K562 (cell line): ENCODE results near the gene GRB10. TPM values are rescaled to one million over a fixed set of nuclear protein-coding genes. Genes with fewer than 3 reads are reported as not detected.

Experiments
- ATAC-seq: fragments of 200-7000 bp; cut with Tn5 transposase; 3 replicates; pipeline ENCODE4 v1.9.1; 2020; ENCODE audit warnings: moderate library complexity
- BruUV-seq: library from RNA; stranded (reverse); fragments of 400-500 nt; replicated peaks from 2 replicates; lab custom pipeline; 2021; lab: Mats Ljungman, UMichigan
- CTCF ChIA-PET: fragments of 300-600 bp; formaldehyde crosslinking; extraction: SDS; loops from one replicate; lab custom pipeline; 2021; ENCODE audit warnings: low intra/inter-chr PET ratio; lab: Yijun Ruan, JAX
- POLR2A ChIA-PET: fragments of 300-600, 350-650 bp; sonication (Branson Sonifier 250); formaldehyde crosslinking; extraction: SDS; loops from one replicate; lab custom pipeline; 2021; ENCODE audit warnings: antibody characterized with exemption, inconsistent platforms; lab: Yijun Ruan, JAX
- DNase-seq, 4 experiments: peaks; one replicate each; pipeline versions ENCODE4 v3.0.0 to v3.0.0-alpha.2; 2011 to 2018; ENCODE audit warnings: low spot score in 3 of 4, mixed read lengths in 3 of 4; ENCODE audit errors: extremely low read depth in 1 of 4
- FAIRE-seq: peaks from 2 replicates; lab custom pipeline; 2011; peaks lifted over from hg19 to GRCh38; lab: Jason Lieb, UNC
- H2AFZ ChIP-seq: 2 replicates; pipeline ENCODE4 v1.6.0; 2011; ENCODE audit warnings: low read depth, low read length, control low read depth, inconsistent platforms
- H3K27ac ChIP-seq: fragments of 200-600 bp; 3 replicates; pipeline ENCODE4 v1.8.0; 2011; ENCODE audit warnings: low read depth, mild to moderate bottlenecking, control low read depth, inconsistent platforms, low read length, moderate library complexity, mixed read lengths; ENCODE audit errors: extremely low read depth
- H3K27me3 ChIP-seq, 2 experiments: fragments of 300-600 bp in 1 of 2; 2 replicates in 1 of 2; 3 replicates in 1 of 2; pipeline versions ENCODE4 v1.6.0 to v1.8.0; 2011; ENCODE audit warnings: inconsistent platforms in 2 of 2, low read length in 2 of 2, mild to moderate bottlenecking in 1 of 2, mixed read lengths in 1 of 2, moderate library complexity in 1 of 2; ENCODE audit not compliant: control insufficient read depth in 2 of 2, insufficient read depth in 2 of 2
- H3K36me3 ChIP-seq: fragments of 300-600 bp; 3 replicates; pipeline ENCODE4 v1.8.0; 2011; ENCODE audit warnings: mild to moderate bottlenecking, low read length, inconsistent platforms; ENCODE audit not compliant: control insufficient read depth, insufficient read depth
- H3K4me1 ChIP-seq, 2 experiments: fragments of 200-600 bp in 1 of 2; replicated peaks in 1 of 2; 2 replicates in 1 of 2; 3 replicates in 1 of 2; pipeline versions ENCODE4 v1.5.1 to v1.8.0; 2011; ENCODE audit warnings: inconsistent platforms in 2 of 2, low read length in 2 of 2, mild to moderate bottlenecking in 1 of 2, mixed read lengths in 1 of 2, moderate library complexity in 1 of 2; ENCODE audit not compliant: control insufficient read depth in 2 of 2, insufficient read depth in 2 of 2
- H3K4me2 ChIP-seq: 2 replicates; pipeline ENCODE4 v1.6.1; 2011; ENCODE audit warnings: low read length, control low read depth, inconsistent platforms, mixed read lengths; ENCODE audit not compliant: insufficient read depth
- H3K4me3 ChIP-seq: fragments of 200-600 bp; sonication (generic), shearing (Covaris generic); 2 replicates; pipeline ENCODE4 v1.5.1; 2016; ENCODE audit warnings: control low read depth, inconsistent platforms
- H3K79me2 ChIP-seq: fragments of 200-600 bp; 3 replicates; pipeline ENCODE4 v1.8.0; 2011; ENCODE audit warnings: low read length, inconsistent platforms; ENCODE audit not compliant: control insufficient read depth, insufficient read depth
- H3K9ac ChIP-seq, 2 experiments: 2 replicates each; pipeline versions ENCODE4 v1.6.0 to v1.6.1; 2011; ENCODE audit warnings: low read depth in 2 of 2, low read length in 2 of 2, control low read depth in 1 of 2, inconsistent platforms in 1 of 2, mild to moderate bottlenecking in 1 of 2, mixed read lengths in 1 of 2; ENCODE audit not compliant: insufficient read depth in 1 of 2
- H3K9me1 ChIP-seq: one replicate; pipeline ENCODE4 v1.6.0; 2011; ENCODE audit warnings: inconsistent platforms, mild to moderate bottlenecking, low read length, moderate library complexity; ENCODE audit not compliant: control insufficient read depth, insufficient read depth
- H3K9me3 ChIP-seq: replicated peaks from 2 replicates; pipeline ENCODE4 v1.5.1; 2011; ENCODE audit warnings: low read depth, low read length, inconsistent platforms; ENCODE audit not compliant: control insufficient read depth, insufficient read depth
- H4K20me1 ChIP-seq: replicated peaks from 2 replicates; pipeline ENCODE4 v1.6.1; 2011; ENCODE audit warnings: low read length, inconsistent platforms, mixed read lengths; ENCODE audit not compliant: control insufficient read depth, insufficient read depth
- GATAD2B ChIP-seq: fragments of 450-650 bp; IDR thresholded peaks from 2 replicates; pipeline ENCODE4 v1.6.1; 2017; ENCODE audit warnings: mild to moderate bottlenecking, borderline replicate concordance
- KLF13 ChIP-seq: fragments of 450-650 bp; IDR thresholded peaks from 2 replicates; pipeline ENCODE4 v1.6.1; 2016; ENCODE audit warnings: missing genetic modification characterization, low read depth, mild to moderate bottlenecking, missing compliant biosample characterization, moderate library complexity, borderline replicate concordance
- MLLT1 ChIP-seq, 2 experiments: fragments of 450-650 bp; IDR thresholded peaks; 2 replicates each; pipeline ENCODE4 v1.6.1; 2016
- PATZ1 ChIP-seq: fragments of 250-450 bp; sonication (Bioruptor Pico); IDR thresholded peaks from 2 replicates; pipeline ENCODE4 v1.5.0; 2020; ENCODE audit warnings: mild to moderate bottlenecking, borderline replicate concordance
- PHB ChIP-seq: fragments of 250-450 bp; sonication (Bioruptor Pico); IDR thresholded peaks from 2 replicates; pipeline ENCODE4 v1.5.0; 2021
- PTTG1 ChIP-seq: fragments of 450-650 bp; IDR thresholded peaks from 2 replicates; pipeline ENCODE4 v1.6.1; 2016; ENCODE audit warnings: low read depth, mild to moderate bottlenecking, missing genetic modification characterization, missing compliant biosample characterization
- SRSF3 ChIP-seq: fragments of 200-400 bp; formaldehyde crosslinking; IDR thresholded peaks from 2 replicates; pipeline ENCODE4 v1.6.1; 2016; ENCODE audit warnings: mild to moderate bottlenecking, low read length, moderate library complexity; ENCODE audit not compliant: insufficient read depth
- YBX1 ChIP-seq: fragments of 450-650 bp; IDR thresholded peaks from 2 replicates; pipeline ENCODE4 v1.7.1; 2016; ENCODE audit warnings: mild to moderate bottlenecking
- ZBED1 ChIP-seq: IDR thresholded peaks from 2 replicates; pipeline ENCODE4 v1.6.1; 2014
- ZNF551 ChIP-seq: fragments of 250-450 bp; sonication (Bioruptor Pico); IDR thresholded peaks from 2 replicates; pipeline ENCODE4 v1.5.0; 2021; ENCODE audit warnings: mild to moderate bottlenecking, moderate library complexity
- WGBS: fragments of 100-300 bp; shearing (Covaris generic); methylation state at CpG from one replicate; pipeline ENCODE4 v1.1.6; 2016; ENCODE audit warnings: low coverage, mixed read lengths; ENCODE audit not compliant: insufficient coverage; ENCODE audit errors: missing lambda C conversion rate; 5-methylcytosine and 5-hydroxymethylcytosine counted together
- in situ Hi-C: fragments of 300-500 bp; cut with MboI; formaldehyde crosslinking; loops from 4 replicates; pipeline ENCODE4 v1.15.0; 2018; ENCODE audit warnings: inconsistent platforms, mixed read lengths
- intact Hi-C: fragments of 100-400 bp; cut with micrococcal nuclease; formaldehyde crosslinking; loops from 2 replicates; pipeline ENCODE4 v1.14.2; 2022
- polyA plus RNA-seq, 8 experiments: library from polyadenylated mRNA; depleted of rRNA in 4 of 8; stranded (reverse) in 5 of 8; unstranded in 3 of 8; fragments of >200 nt; fragmentation: Nextera tagmentation in 2 of 8; fragmentation: Illumina TruSeq in 1 of 8; extraction: Ambion mirVana in 2 of 8; extraction: Trizol in 1 of 8; gene quantifications; 2 replicates each; pipeline versions ENCODE4 v1.2.1 to v1.2.3, GENCODE V29; 2011 to 2014; ENCODE audit warnings: inconsistent platforms in 1 of 8, missing spikeins in 1 of 8
- total RNA-seq, 7 experiments: library from RNA; depleted of rRNA in 6 of 7; stranded (reverse); fragments of >200 nt in 6 of 7; fragmentation: Illumina TruSeq in 2 of 7; extraction: Trizol in 2 of 7; gene quantifications; 2 replicates each; pipeline versions ENCODE4 v1.2.1 to v1.2.3, GENCODE V29; 2011 to 2021; ENCODE audit warnings: low replicate concordance in 1 of 7
- TF ChIP-seq, protein P1 (sequence below): sonication (generic); formaldehyde crosslinking; IDR thresholded peaks from 2 replicates; pipeline ENCODE4 v1.8.1; 2023; ENCODE audit warnings: mild to moderate bottlenecking, missing genetic modification reagents
- TF ChIP-seq, protein P2 (sequence below): fragments of 450-650 bp; formaldehyde crosslinking; IDR thresholded peaks from 2 replicates; pipeline ENCODE4 v1.4.0; 2020; ENCODE audit warnings: mild to moderate bottlenecking, moderate library complexity

The GRB10 gene
- total and polyA plus RNA-seq, 9 of the 15 experiments (the other 6 are each of a cell fraction or from before 2014, with no cell fraction given), result 8.9 to 88.5 (median 40.7) TPM

DNA sequence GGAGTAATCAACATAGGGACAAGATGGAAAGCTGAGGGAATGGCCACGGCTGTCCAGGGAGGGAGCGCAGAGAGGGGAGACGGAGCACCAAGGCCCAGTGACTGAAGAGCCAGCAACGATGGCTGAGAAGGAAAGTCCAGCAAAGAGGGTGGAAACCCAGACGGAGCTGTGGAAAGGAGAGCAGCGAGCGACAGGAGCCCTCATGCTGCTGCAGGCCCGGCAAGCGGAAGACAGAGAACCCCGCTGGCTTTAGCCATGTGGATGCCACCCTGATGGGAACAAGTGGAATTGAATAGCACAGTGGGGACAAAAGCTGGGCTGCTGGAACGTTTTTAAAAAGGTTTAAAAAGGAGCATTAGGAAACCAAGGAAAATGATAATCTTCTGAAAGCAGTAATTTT is 134.6 kb downstream of the GRB10 start:
- FAIRE-seq (no peak), DNase-seq (no peak), ATAC-seq (no peak)
- in situ Hi-C loops (no loop called here), intact Hi-C loops (no loop called here)
- Histone ChIP-seq H3K27ac (no peak overlapping the region), H3K4me1 (no peaks in the 10 kb centered on the region), H3K27me3 (no peaks in the 10 kb centered on the region), H3K79me2 (peaks cover 3% of the 10 kb centered on the region; the same call in 1 of the 3 replicates), H3K9ac (no peak overlapping the region), H2AFZ (no peak overlapping the region), H3K36me3 (no peaks in the 10 kb centered on the region; the same call in 1 of the 3 replicates), H3K4me2 (no peak overlapping the region), H3K9me1 (no peaks in the 10 kb centered on the region), H3K9me3 (no peaks in the 10 kb centered on the region), H3K4me3 (no peak overlapping the region), H4K20me1 (peaks cover 2% of the 10 kb centered on the region; the same call in 1 of the 2 replicates)
- WGBS, result 90% methylated on average over 11 of the region's 11 CpGs
- ChIA-PET POLR2A (interaction anchor here (0.6 to 3.1 kb wide), 3 partner anchors 14 to 417 kb away, joined by 3 to 9 read pairs (median 3); no protein-coding TSS in a partner anchor), CTCF (no interaction called here)
- no TSS peak for BruUV-seq
- TF ChIP-seq SRSF3 (no peak), ZBED1 (no peak), ZNF551 (CRISPR knock-in tag) (no peak), KLF13 (tag) (no peak), PHB (CRISPR knock-in tag) (no peak), MLLT1 (IDR thresholded peaks at IDR 0.05) (no peak), PATZ1 (CRISPR knock-in tag) (no peak), PTTG1 (tag) (no peak), YBX1 (no peak), GATAD2B (no peak)
- TF ChIP-seq, protein P1, sequence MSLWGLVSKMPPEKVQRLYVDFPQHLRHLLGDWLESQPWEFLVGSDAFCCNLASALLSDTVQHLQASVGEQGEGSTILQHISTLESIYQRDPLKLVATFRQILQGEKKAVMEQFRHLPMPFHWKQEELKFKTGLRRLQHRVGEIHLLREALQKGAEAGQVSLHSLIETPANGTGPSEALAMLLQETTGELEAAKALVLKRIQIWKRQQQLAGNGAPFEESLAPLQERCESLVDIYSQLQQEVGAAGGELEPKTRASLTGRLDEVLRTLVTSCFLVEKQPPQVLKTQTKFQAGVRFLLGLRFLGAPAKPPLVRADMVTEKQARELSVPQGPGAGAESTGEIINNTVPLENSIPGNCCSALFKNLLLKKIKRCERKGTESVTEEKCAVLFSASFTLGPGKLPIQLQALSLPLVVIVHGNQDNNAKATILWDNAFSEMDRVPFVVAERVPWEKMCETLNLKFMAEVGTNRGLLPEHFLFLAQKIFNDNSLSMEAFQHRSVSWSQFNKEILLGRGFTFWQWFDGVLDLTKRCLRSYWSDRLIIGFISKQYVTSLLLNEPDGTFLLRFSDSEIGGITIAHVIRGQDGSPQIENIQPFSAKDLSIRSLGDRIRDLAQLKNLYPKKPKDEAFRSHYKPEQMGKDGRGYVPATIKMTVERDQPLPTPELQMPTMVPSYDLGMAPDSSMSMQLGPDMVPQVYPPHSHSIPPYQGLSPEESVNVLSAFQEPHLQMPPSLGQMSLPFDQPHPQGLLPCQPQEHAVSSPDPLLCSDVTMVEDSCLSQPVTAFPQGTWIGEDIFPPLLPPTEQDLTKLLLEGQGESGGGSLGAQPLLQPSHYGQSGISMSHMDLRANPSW (CRISPR knock-in tag), result no peak
- TF ChIP-seq, protein P2, sequence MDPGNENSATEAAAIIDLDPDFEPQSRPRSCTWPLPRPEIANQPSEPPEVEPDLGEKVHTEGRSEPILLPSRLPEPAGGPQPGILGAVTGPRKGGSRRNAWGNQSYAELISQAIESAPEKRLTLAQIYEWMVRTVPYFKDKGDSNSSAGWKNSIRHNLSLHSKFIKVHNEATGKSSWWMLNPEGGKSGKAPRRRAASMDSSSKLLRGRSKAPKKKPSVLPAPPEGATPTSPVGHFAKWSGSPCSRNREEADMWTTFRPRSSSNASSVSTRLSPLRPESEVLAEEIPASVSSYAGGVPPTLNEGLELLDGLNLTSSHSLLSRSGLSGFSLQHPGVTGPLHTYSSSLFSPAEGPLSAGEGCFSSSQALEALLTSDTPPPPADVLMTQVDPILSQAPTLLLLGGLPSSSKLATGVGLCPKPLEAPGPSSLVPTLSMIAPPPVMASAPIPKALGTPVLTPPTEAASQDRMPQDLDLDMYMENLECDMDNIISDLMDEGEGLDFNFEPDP (CRISPR knock-in tag), result no peak
